AG09319 (cell line): Measurements from ENCODE around the gene SPEN.

Experiments used
- DNase-seq: peaks from one replicate; pipeline ENCODE4 v3.0.0-alpha.2; 2010; ENCODE audit warnings: low read depth; ENCODE audit errors: extremely low read depth
- TF ChIP-seq, protein P1 (sequence below): IDR thresholded peaks from 2 replicates; pipeline ENCODE4 v1.5.1; 2011; ENCODE audit warnings: low read depth, mild to moderate bottlenecking, inconsistent platforms, low read length, moderate library complexity

The SPEN gene

GRCh38 chr1:15962176-15962575, 114.7 kb downstream of the SPEN start:
- TF ChIP-seq, protein P1, sequence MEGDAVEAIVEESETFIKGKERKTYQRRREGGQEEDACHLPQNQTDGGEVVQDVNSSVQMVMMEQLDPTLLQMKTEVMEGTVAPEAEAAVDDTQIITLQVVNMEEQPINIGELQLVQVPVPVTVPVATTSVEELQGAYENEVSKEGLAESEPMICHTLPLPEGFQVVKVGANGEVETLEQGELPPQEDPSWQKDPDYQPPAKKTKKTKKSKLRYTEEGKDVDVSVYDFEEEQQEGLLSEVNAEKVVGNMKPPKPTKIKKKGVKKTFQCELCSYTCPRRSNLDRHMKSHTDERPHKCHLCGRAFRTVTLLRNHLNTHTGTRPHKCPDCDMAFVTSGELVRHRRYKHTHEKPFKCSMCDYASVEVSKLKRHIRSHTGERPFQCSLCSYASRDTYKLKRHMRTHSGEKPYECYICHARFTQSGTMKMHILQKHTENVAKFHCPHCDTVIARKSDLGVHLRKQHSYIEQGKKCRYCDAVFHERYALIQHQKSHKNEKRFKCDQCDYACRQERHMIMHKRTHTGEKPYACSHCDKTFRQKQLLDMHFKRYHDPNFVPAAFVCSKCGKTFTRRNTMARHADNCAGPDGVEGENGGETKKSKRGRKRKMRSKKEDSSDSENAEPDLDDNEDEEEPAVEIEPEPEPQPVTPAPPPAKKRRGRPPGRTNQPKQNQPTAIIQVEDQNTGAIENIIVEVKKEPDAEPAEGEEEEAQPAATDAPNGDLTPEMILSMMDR: peak; percentile 14; the same call in 1 of the 2 replicates
- DNase-seq: no peak

DNA sequence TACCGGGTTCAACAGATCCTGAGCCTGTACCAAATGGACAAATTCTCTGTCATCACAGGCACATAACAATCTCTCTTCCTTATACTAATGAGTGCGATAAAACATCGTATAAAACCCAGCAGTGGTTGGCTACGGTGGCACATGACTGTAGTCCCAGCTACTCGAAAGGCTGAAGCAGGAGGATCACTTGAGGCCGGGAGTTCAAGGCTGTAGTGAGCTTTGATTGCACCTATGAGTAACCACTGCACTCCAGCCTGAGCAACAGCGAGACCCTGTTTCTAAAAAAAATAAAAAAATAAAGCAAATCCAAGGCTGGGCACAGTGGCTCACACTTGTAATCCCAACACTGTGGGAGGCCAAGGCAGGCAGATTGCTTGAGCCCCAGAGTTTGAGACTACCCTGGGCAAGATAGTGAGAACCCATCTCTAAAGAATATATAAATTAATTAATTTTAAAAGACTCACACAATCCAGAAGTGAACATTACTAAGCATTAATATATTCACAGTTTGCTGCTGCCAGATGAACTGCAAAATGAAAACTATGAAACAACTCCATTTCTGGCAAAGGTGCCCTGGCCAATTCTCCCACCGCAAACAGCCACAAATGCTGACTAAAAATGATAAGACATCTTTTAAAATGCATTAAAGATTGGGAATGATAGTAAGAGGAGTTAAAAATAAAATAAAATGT, 115.3 kb downstream of the SPEN start:
- DNase-seq: no peak
- TF ChIP-seq, protein P1: no peak

DNA sequence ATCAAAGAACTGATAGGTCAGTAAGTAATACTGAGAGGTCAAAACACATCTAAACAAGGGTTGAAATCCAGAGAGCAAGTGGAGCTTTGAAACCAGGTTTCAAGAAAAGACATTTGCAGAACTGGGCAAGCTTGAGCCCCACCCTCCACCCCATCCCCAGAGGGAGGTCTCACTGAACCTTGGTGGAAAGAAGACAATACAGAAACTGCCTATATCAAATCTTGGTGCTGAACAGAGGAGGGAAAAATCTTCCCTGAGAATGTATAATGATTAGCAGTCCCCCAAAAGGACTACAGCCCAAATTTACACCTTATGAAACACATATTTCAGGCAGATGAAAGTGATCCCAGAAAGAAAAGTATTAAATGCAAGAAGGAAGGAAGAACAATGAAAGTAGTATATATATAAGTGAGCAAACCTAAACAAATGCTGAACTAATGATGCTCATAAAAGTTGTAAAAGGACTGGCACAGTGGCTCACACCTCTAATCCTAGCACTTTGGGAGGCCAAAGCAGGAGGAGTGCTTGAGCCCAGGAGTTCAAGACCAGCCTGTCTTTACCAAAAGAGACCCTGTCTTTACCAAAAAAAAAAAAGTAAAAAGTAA, 116.0 kb downstream of the SPEN start:
- TF ChIP-seq, protein P1: no peak
- no peak for DNase-seq

DNA sequence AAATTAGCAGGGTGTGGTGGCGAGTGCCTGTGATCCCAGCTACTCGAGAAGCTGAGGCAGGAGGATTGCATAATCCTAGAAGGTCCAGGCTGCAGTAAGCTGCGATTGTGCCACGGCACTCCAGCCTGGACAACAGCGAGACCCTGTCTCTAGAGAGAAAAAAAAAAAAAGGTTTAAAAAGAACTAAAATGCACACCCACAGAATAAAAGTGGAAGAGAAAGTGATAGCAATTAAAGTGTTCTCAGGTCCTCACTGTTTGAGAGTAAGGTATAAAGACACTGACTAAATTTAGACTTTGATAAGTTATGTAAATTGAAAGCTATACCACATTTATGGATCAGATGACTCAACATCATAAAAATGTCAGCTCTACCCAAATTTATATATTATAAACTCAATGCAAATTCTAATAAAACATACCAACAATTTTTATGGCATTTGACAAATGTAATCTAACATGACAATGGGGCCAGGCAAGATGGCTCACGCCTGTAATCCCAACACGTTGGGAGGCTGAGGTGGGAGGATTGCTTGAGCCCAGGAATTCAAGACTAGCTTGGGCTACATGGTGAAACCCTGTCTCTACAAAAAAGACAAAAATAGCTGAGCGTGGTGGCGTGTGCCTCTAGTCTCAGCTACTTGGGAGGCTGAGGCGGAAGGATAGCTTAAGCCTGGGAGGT, 116.6 kb downstream of the SPEN start:
- TF ChIP-seq, protein P1: no peak
- DNase-seq: no peak

GRCh38 chr1:15965228-15965767, 117.8 kb downstream of the SPEN start:
- no peak for DNase-seq
- TF ChIP-seq, protein P1: no peak

- TF ChIP-seq, protein P1: no peak
- DNase-seq: no peak
Observed at GRCh38 chr1:15966081-15966955, 118.8 kb downstream of the SPEN start.
